NT2/D1 (cell line): ENCODE measurements around the gene SPOCK1.

Experiments
- SUZ12 ChIP-seq: IDR thresholded peaks from 2 replicates; pipeline ENCODE4 v1.6.1; 2011; ENCODE audit not compliant: insufficient read length, insufficient read depth; ENCODE audit errors: extremely low read depth
- YY1 ChIP-seq: IDR thresholded peaks from 2 replicates; pipeline ENCODE4 v1.6.1; 2011; ENCODE audit not compliant: insufficient read length, insufficient read depth
- ZNF274 ChIP-seq: IDR thresholded peaks from 2 replicates; pipeline ENCODE4 v1.6.1; 2011; ENCODE audit warnings: mild to moderate bottlenecking, low read depth, low read length

GRCh38 chr5:137265457-137265856 lies 233.7 kb downstream of the SPOCK1 start:
- TF ChIP-seq YY1 (no peak), ZNF274 (no peak), SUZ12 (no peak)
